Neural cell (in vitro differentiated cells): Measurements from ENCODE around the gene RSPH9. TPM values are rescaled to one million over a fixed set of nuclear protein-coding genes. Genes with fewer than 3 reads are reported as not detected.

Experiments
- H2AFZ ChIP-seq: fragments of 200-600, 300-800 bp; sonication (generic), shearing (Covaris generic); 2 replicates; pipeline ENCODE4 v1.6.0; 2014; ENCODE audit warnings: low read depth, mild to moderate bottlenecking, antibody characterized with exemption, low read length, moderate library complexity
- H3F3A ChIP-seq: fragments of 200-600 bp; shearing (Covaris generic); 2 replicates; pipeline ENCODE4 v1.6.1; 2016; ENCODE audit warnings: mild to moderate bottlenecking, moderate library complexity, mixed read lengths, antibody characterized with exemption, low read length; ENCODE audit not compliant: insufficient read depth, poor library complexity, severe bottlenecking
- H3K27ac ChIP-seq: fragments of 200-600, 300-800 bp; sonication (generic), shearing (Covaris generic); 2 replicates; pipeline ENCODE4 v1.5.1; 2014; ENCODE audit warnings: mild to moderate bottlenecking, low read length, moderate library complexity
- H3K27me3 ChIP-seq: fragments of 300-800, 200-600 bp; sonication (generic), shearing (Covaris generic); 2 replicates; pipeline ENCODE4 v1.6.0; 2014; ENCODE audit warnings: mild to moderate bottlenecking, low read depth, low read length, moderate library complexity; ENCODE audit not compliant: insufficient read depth
- H3K36me3 ChIP-seq: fragments of 300-800, 200-600 bp; sonication (generic), shearing (Covaris generic); 2 replicates; pipeline ENCODE4 v1.5.1; 2014; ENCODE audit warnings: mild to moderate bottlenecking, antibody characterized with exemption, low read length, moderate library complexity; ENCODE audit not compliant: insufficient read depth
- H3K4me2 ChIP-seq: fragments of 300-800, 200-600 bp; sonication (generic), shearing (Covaris generic); 2 replicates; pipeline ENCODE4 v1.6.0; 2014; ENCODE audit warnings: mild to moderate bottlenecking, low read length
- H3K4me3 ChIP-seq: fragments of 300-800, 200-600 bp; sonication (generic), shearing (Covaris generic); 2 replicates; pipeline ENCODE4 v1.5.1; 2014; ENCODE audit warnings: mild to moderate bottlenecking, low read length, moderate library complexity
- H3K79me2 ChIP-seq: fragments of 200-600 bp; shearing (Covaris generic); replicated peaks from 2 replicates; pipeline ENCODE4 v1.6.0; 2014; ENCODE audit warnings: mild to moderate bottlenecking, low read length, moderate library complexity; ENCODE audit not compliant: insufficient read depth
- H3K9ac ChIP-seq: fragments of 300-800, 200-600 bp; sonication (generic), shearing (Covaris generic); 2 replicates; pipeline ENCODE4 v1.6.1; 2016; ENCODE audit warnings: mild to moderate bottlenecking, low read length, mixed read lengths
- H3K9me2 ChIP-seq: fragments of 200-600 bp; shearing (Covaris generic); 2 replicates; pipeline ENCODE4 v1.6.1; 2016; ENCODE audit warnings: mild to moderate bottlenecking, low read length, mixed read lengths; ENCODE audit not compliant: insufficient read depth
- H3K9me3 ChIP-seq: fragments of 200-600, 300-800 bp; sonication (generic), shearing (Covaris generic); 2 replicates; pipeline ENCODE4 v1.6.1; 2016; ENCODE audit warnings: mild to moderate bottlenecking, mixed run types, low read length, moderate library complexity, mixed read lengths
- H4K20me1 ChIP-seq: fragments of 200-600 bp; shearing (Covaris generic); 2 replicates; pipeline ENCODE4 v1.6.1; 2016; ENCODE audit warnings: mild to moderate bottlenecking, mixed run types; ENCODE audit not compliant: insufficient read depth
- EP300 ChIP-seq: fragments of 450-650 bp; conservative IDR thresholded peaks from 2 replicates; pipeline ENCODE4 v1.6.1; 2014; ENCODE audit warnings: antibody characterized with exemption, mild to moderate bottlenecking, moderate library complexity; ENCODE audit not compliant: poor library complexity, severe bottlenecking
- EZH2 ChIP-seq: fragments of 200-600, 300-800 bp; shearing (Covaris generic), sonication (generic); IDR thresholded peaks from 2 replicates; pipeline ENCODE4 v1.6.1; 2014; ENCODE audit warnings: antibody characterized with exemption, low read length, borderline replicate concordance, mild to moderate bottlenecking; ENCODE audit not compliant: insufficient read depth, poor library complexity, severe bottlenecking
- MXI1 ChIP-seq: fragments of 450-650 bp; conservative IDR thresholded peaks from 2 replicates; pipeline ENCODE4 v1.6.1; 2014; ENCODE audit warnings: antibody characterized with exemption, mild to moderate bottlenecking; ENCODE audit not compliant: poor library complexity, severe bottlenecking
- POLR2AphosphoS5 ChIP-seq: IDR thresholded peaks from 2 replicates; pipeline ENCODE4 v1.6.1; 2012
- RAD21 ChIP-seq: fragments of 450-650 bp; conservative IDR thresholded peaks from 2 replicates; pipeline ENCODE4 v1.6.1; 2014; ENCODE audit warnings: antibody characterized with exemption, mild to moderate bottlenecking, moderate library complexity
- SMC3 ChIP-seq: fragments of 450-650 bp; conservative IDR thresholded peaks from 2 replicates; pipeline ENCODE4 v1.6.1; 2014; ENCODE audit warnings: antibody characterized with exemption, mild to moderate bottlenecking, moderate library complexity; ENCODE audit not compliant: poor library complexity
- TAF1 ChIP-seq: IDR thresholded peaks from 2 replicates; pipeline ENCODE4 v1.6.1; 2012; ENCODE audit warnings: low read depth
- polyA plus RNA-seq: library from polyadenylated mRNA; depleted of rRNA; stranded (reverse); fragments of >200 nt; gene quantifications from 2 replicates; pipeline ENCODE4 v1.2.3, GENCODE V29; 2014
- TF ChIP-seq, protein P1 (sequence below): fragments of 450-650 bp; IDR thresholded peaks from 2 replicates; pipeline ENCODE4 v1.5.1; 2014; ENCODE audit warnings: antibody characterized with exemption, mild to moderate bottlenecking, moderate library complexity; ENCODE audit not compliant: poor library complexity, severe bottlenecking
- TF ChIP-seq, protein P2 (sequence below): IDR thresholded peaks from 2 replicates; pipeline ENCODE4 v1.6.1; 2012; ENCODE audit warnings: borderline replicate concordance

Gene RSPH9
- polyA plus RNA-seq, 1 donor from 2014 or later = 0.88 TPM

DNA sequence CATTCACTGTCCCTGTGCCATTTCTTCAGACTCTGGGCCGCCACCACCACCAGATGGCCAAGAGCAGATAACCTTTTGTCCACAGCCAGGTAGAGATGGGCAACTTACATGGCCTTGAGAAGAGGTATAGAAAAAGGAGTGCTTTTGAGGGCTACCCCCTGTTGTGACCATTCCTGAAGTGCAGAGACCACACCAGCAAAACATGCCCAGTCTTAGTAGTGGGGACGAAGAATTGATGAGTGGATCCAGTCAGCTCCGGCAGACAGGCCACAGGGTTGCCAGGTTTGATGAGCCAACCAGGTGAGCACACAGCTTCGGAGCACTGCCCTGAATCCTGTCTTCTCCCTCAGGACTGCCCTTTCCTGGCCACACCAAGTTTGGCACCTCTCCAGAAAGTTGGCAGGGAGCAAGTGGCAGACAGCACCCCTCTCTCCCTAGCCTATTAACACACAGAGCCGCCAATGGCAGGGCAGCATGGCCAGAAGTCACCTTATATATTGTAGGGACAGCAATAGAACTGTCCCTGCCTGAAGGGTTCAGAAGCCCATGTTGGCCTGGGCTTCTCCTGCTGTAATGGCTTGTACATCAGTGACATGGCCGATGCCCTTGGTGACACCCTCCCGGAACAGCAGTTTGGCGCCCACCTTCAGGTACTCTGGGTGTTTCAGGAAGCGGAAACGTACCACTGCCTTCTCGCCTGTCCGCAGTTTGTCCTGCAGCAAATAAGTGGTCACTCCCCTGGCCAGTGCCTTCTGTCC lies 23.6 kb upstream of the RSPH9 start:
- Histone ChIP-seq H3K27me3 (no peaks in the 10 kb centered on the region), H4K20me1 (no peaks in the 10 kb centered on the region), H2AFZ (no peak overlapping the region), H3K4me3 (no peak overlapping the region), H3K36me3 (no peaks in the 10 kb centered on the region), H3K4me2 (no peak overlapping the region), H3K9ac (no peak overlapping the region), H3K79me2 (no peaks in the 10 kb centered on the region), H3F3A (no peaks in the 10 kb centered on the region), H3K27ac (no peak overlapping the region), H3K9me3 (no peaks in the 10 kb centered on the region), H3K9me2 (no peaks in the 10 kb centered on the region)
- TF ChIP-seq, protein P1, sequence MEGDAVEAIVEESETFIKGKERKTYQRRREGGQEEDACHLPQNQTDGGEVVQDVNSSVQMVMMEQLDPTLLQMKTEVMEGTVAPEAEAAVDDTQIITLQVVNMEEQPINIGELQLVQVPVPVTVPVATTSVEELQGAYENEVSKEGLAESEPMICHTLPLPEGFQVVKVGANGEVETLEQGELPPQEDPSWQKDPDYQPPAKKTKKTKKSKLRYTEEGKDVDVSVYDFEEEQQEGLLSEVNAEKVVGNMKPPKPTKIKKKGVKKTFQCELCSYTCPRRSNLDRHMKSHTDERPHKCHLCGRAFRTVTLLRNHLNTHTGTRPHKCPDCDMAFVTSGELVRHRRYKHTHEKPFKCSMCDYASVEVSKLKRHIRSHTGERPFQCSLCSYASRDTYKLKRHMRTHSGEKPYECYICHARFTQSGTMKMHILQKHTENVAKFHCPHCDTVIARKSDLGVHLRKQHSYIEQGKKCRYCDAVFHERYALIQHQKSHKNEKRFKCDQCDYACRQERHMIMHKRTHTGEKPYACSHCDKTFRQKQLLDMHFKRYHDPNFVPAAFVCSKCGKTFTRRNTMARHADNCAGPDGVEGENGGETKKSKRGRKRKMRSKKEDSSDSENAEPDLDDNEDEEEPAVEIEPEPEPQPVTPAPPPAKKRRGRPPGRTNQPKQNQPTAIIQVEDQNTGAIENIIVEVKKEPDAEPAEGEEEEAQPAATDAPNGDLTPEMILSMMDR = no peak
- no peak for TF ChIP-seq EP300

DNA sequence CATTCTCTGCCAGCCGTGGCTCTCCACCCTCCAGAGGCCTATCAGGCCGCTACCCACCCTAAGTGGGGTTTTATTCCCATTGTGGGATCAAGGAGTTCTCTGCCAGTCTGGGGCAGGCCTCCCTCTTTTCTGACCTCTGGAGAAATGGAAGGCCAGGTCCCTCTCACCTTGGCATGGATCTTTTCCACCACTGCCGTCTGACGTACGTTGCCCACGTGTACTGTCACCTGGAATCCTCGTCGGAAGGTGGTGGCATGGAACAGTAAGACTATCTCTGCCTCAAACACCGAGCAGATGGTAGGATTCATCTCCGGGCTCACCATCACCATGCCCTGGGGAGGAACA lies 23.0 kb upstream of the RSPH9 start:
- no peaks in the 10 kb centered on the region for H3F3A ChIP-seq
- H3K27me3 ChIP-seq = no peaks in the 10 kb centered on the region
- no peak overlapping the region for H3K4me3 ChIP-seq
- no peak overlapping the region for H3K4me2 ChIP-seq
- TF ChIP-seq EZH2 = no peak
- TF ChIP-seq EP300 = no peak
- no peak for TF ChIP-seq MXI1
- no peak for TF ChIP-seq POLR2AphosphoS5
- TF ChIP-seq TAF1 = no peak
- no peak for TF ChIP-seq SMC3
- TF ChIP-seq RAD21 = no peak
- TF ChIP-seq, protein P2, sequence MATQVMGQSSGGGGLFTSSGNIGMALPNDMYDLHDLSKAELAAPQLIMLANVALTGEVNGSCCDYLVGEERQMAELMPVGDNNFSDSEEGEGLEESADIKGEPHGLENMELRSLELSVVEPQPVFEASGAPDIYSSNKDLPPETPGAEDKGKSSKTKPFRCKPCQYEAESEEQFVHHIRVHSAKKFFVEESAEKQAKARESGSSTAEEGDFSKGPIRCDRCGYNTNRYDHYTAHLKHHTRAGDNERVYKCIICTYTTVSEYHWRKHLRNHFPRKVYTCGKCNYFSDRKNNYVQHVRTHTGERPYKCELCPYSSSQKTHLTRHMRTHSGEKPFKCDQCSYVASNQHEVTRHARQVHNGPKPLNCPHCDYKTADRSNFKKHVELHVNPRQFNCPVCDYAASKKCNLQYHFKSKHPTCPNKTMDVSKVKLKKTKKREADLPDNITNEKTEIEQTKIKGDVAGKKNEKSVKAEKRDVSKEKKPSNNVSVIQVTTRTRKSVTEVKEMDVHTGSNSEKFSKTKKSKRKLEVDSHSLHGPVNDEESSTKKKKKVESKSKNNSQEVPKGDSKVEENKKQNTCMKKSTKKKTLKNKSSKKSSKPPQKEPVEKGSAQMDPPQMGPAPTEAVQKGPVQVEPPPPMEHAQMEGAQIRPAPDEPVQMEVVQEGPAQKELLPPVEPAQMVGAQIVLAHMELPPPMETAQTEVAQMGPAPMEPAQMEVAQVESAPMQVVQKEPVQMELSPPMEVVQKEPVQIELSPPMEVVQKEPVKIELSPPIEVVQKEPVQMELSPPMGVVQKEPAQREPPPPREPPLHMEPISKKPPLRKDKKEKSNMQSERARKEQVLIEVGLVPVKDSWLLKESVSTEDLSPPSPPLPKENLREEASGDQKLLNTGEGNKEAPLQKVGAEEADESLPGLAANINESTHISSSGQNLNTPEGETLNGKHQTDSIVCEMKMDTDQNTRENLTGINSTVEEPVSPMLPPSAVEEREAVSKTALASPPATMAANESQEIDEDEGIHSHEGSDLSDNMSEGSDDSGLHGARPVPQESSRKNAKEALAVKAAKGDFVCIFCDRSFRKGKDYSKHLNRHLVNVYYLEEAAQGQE = no peak
- TF ChIP-seq, protein P1 = no peak
- H3K27ac ChIP-seq = no peak overlapping the region
- H3K79me2 ChIP-seq = no peaks in the 10 kb centered on the region
- no peaks in the 10 kb centered on the region for H3K36me3 ChIP-seq
- no peak overlapping the region for H3K9ac ChIP-seq
- H4K20me1 ChIP-seq = no peaks in the 10 kb centered on the region
- H3K9me2 ChIP-seq = no peaks in the 10 kb centered on the region
- H3K9me3 ChIP-seq = no peaks in the 10 kb centered on the region
- no peak overlapping the region for H2AFZ ChIP-seq
